H1 (cell line): Measurements from ENCODE around the gene NTN1. TPM values are rescaled to one million over a fixed set of nuclear protein-coding genes. Genes with fewer than 3 reads are reported as not detected.

Experiments used
- CTCF ChIA-PET: fragments of 300-600 bp; sonication (Branson Sonifier 250); formaldehyde crosslinking; loops from one replicate; lab custom pipeline; 2021; ENCODE audit not compliant: partially characterized antibody; lab: Charles Lee
- POLR2A ChIA-PET: fragments of 300-600 bp; sonication (Branson Sonifier 250); formaldehyde crosslinking; loops from one replicate; lab custom pipeline; 2021; ENCODE audit warnings: inconsistent platforms; ENCODE audit not compliant: partially characterized antibody; lab: Charles Lee
- DNase-seq, 2 experiments: peaks; one replicate each; pipeline versions ENCODE4 v3.0.0 to v3.0.0-alpha.2; 2010 to 2022; ENCODE audit warnings: low spot score in 2 of 2, low read depth in 1 of 2, mixed read lengths in 1 of 2
- FAIRE-seq: peaks from 2 replicates; lab custom pipeline; 2011; peaks lifted over from hg19 to GRCh38; lab: Jason Lieb, UNC
- H2AFZ ChIP-seq: 2 replicates; pipeline ENCODE4 v1.8.1; 2012; ENCODE audit warnings: low read length, inconsistent platforms
- H2AK5ac ChIP-seq: 2 replicates; pipeline ENCODE4 v1.6.1; 2013; ENCODE audit warnings: low read depth, low read length
- H2BK120ac ChIP-seq: replicated peaks from 2 replicates; pipeline ENCODE3; 2013; ENCODE audit warnings: low read depth, low read length, inconsistent platforms
- H2BK12ac ChIP-seq: 2 replicates; pipeline ENCODE4 v1.6.1; 2013; ENCODE audit warnings: low read depth, low read length
- H2BK15ac ChIP-seq: 2 replicates; pipeline ENCODE4 v1.6.1; 2013; ENCODE audit warnings: low read length
- H2BK20ac ChIP-seq: 2 replicates; pipeline ENCODE4 v1.6.1; 2013; ENCODE audit warnings: low read length
- H2BK5ac ChIP-seq: 2 replicates; pipeline ENCODE4 v1.6.1; 2013; ENCODE audit warnings: low read depth, low read length
- H3K14ac ChIP-seq: 2 replicates; pipeline ENCODE4 v1.6.1; 2013; ENCODE audit warnings: inconsistent platforms; ENCODE audit not compliant: insufficient read length
- H3K18ac ChIP-seq: 2 replicates; pipeline ENCODE4 v1.6.1; 2013; ENCODE audit warnings: low read length; ENCODE audit errors: extremely low read depth
- H3K23ac ChIP-seq: 2 replicates; pipeline ENCODE4 v1.6.1; 2013; ENCODE audit warnings: inconsistent platforms; ENCODE audit not compliant: insufficient read length
- H3K23me2 ChIP-seq: 2 replicates; pipeline ENCODE4 v1.6.1; 2013; ENCODE audit warnings: low read depth, low read length
- H3K27ac ChIP-seq: 2 replicates; pipeline ENCODE4 v1.6.1; 2011; ENCODE audit warnings: low read depth, low read length, inconsistent platforms
- H3K27me3 ChIP-seq, 4 experiments: replicated peaks in 1 of 4; 1 replicate in 1 of 4; 2 replicates in 3 of 4; pipeline versions ENCODE4 v1.6.1 to v1.8.1; 2011 to 2013; ENCODE audit warnings: low read length in 3 of 4, mild to moderate bottlenecking in 3 of 4, inconsistent platforms in 2 of 4, mixed read lengths in 2 of 4, moderate library complexity in 1 of 4; ENCODE audit not compliant: control insufficient read depth in 3 of 4, insufficient read depth in 3 of 4; ENCODE audit errors: extremely low read depth in 1 of 4
- H3K36me3 ChIP-seq, 4 experiments: 2 replicates each; pipeline versions ENCODE4 v1.6.1 to v1.8.1; 2011 to 2013; ENCODE audit warnings: mild to moderate bottlenecking in 4 of 4, low read length in 3 of 4, moderate library complexity in 2 of 4, control low read depth in 1 of 4, inconsistent platforms in 1 of 4; ENCODE audit not compliant: insufficient read depth in 4 of 4, control insufficient read depth in 2 of 4
- H3K4ac ChIP-seq: replicated peaks from 2 replicates; pipeline ENCODE3; 2013; ENCODE audit warnings: low read length, low read depth, mixed read lengths, inconsistent platforms; ENCODE audit not compliant: insufficient read length
- H3K4me1 ChIP-seq, 4 experiments: replicated peaks in 1 of 4; 1 replicate in 1 of 4; 2 replicates in 3 of 4; pipeline versions ENCODE4 v1.6.1 to v1.8.1; 2011 to 2013; ENCODE audit warnings: low read length in 3 of 4, inconsistent platforms in 2 of 4, mixed read lengths in 1 of 4; ENCODE audit not compliant: insufficient read depth in 4 of 4, control insufficient read depth in 3 of 4
- H3K4me2 ChIP-seq, 2 experiments: 2 replicates each; pipeline versions ENCODE4 v1.6.1 to v1.8.1; 2011 to 2013; ENCODE audit warnings: low read depth in 2 of 2, low read length in 2 of 2, control low read depth in 1 of 2, inconsistent platforms in 1 of 2, mild to moderate bottlenecking in 1 of 2; ENCODE audit not compliant: insufficient read depth in 1 of 2
- H3K4me3 ChIP-seq, 4 experiments: fragments of 200-600, 300-600 bp in 1 of 4; sonication (generic), shearing (Covaris generic), sonication (Bioruptor Twin) in 1 of 4; 2 replicates each; pipeline versions ENCODE4 v1.5.1 to v1.8.1; 2011 to 2016; ENCODE audit warnings: low read length in 4 of 4, low read depth in 3 of 4, control low read depth in 2 of 4, inconsistent platforms in 2 of 4, mild to moderate bottlenecking in 2 of 4, mixed read lengths in 1 of 4, moderate library complexity in 1 of 4; ENCODE audit not compliant: insufficient read depth in 2 of 4; ENCODE audit errors: extremely low read depth in 1 of 4
- H3K56ac ChIP-seq: replicated peaks from 2 replicates; pipeline ENCODE3; 2013; ENCODE audit warnings: low read depth, mild to moderate bottlenecking, mixed read lengths, low read length, inconsistent platforms; ENCODE audit not compliant: insufficient read length
- H3K79me1 ChIP-seq: 2 replicates; pipeline ENCODE4 v1.6.1; 2013; ENCODE audit warnings: low read depth, low read length, control low read depth
- H3K79me2 ChIP-seq, 2 experiments: 2 replicates each; pipeline versions ENCODE4 v1.6.1 to v1.8.1; 2012 to 2013; ENCODE audit warnings: low read length in 2 of 2, mild to moderate bottlenecking in 2 of 2, inconsistent platforms in 1 of 2; ENCODE audit not compliant: insufficient read depth in 2 of 2, control insufficient read depth in 1 of 2
- H3K9ac ChIP-seq, 4 experiments: replicated peaks in 1 of 4; 1 replicate in 1 of 4; 2 replicates in 3 of 4; pipeline versions ENCODE4 v1.6.1 to v1.8.1; 2011 to 2013; ENCODE audit warnings: low read depth in 3 of 4, low read length in 3 of 4, control low read depth in 2 of 4, mild to moderate bottlenecking in 2 of 4, moderate library complexity in 2 of 4, inconsistent platforms in 1 of 4; ENCODE audit errors: extremely low read depth in 1 of 4
- H3K9me3 ChIP-seq, 2 experiments: 2 replicates each; pipeline versions ENCODE4 v1.6.1 to v1.8.1; 2012 to 2013; ENCODE audit warnings: mild to moderate bottlenecking in 2 of 2, moderate library complexity in 2 of 2, control low read depth in 1 of 2, inconsistent platforms in 1 of 2, low read depth in 1 of 2, low read length in 1 of 2, mixed read lengths in 1 of 2; ENCODE audit not compliant: insufficient read depth in 2 of 2
- H4K20me1 ChIP-seq, 2 experiments: replicated peaks in 1 of 2; 2 replicates each; pipeline versions ENCODE3 to v1.8.1; 2011 to 2013; ENCODE audit warnings: inconsistent platforms in 2 of 2, low read length in 2 of 2, mild to moderate bottlenecking in 1 of 2; ENCODE audit not compliant: insufficient read depth in 2 of 2, control insufficient read depth in 1 of 2
- H4K5ac ChIP-seq: 2 replicates; pipeline ENCODE4 v1.6.1; 2013; ENCODE audit warnings: low read length, low read depth, mixed read lengths, inconsistent platforms; ENCODE audit not compliant: insufficient read length
- H4K8ac ChIP-seq: 2 replicates; pipeline ENCODE4 v1.8.0; 2013; ENCODE audit warnings: mild to moderate bottlenecking, moderate library complexity, low read length, inconsistent platforms; ENCODE audit not compliant: insufficient read depth; ENCODE audit errors: extremely low read depth
- H4K91ac ChIP-seq: replicated peaks from 2 replicates; pipeline ENCODE3; 2013; ENCODE audit warnings: low read length, mixed read lengths, inconsistent platforms; ENCODE audit not compliant: insufficient read length
- CEBPB ChIP-seq: IDR thresholded peaks from 2 replicates; pipeline ENCODE4 v1.6.1; 2012; ENCODE audit warnings: low read depth, low read length
- GTF2F1 ChIP-seq: IDR thresholded peaks from 2 replicates; pipeline ENCODE4 v1.6.1; 2012; ENCODE audit warnings: low read depth, low read length, improper control_type of control experiment, borderline replicate concordance
- JUND ChIP-seq: IDR thresholded peaks from 2 replicates; pipeline ENCODE4 v1.6.1; 2011; ENCODE audit warnings: mild to moderate bottlenecking, improper control_type of control experiment, low read length
- POLR2A ChIP-seq, 2 experiments: IDR thresholded peaks; 1 replicate in 1 of 2; 2 replicates in 1 of 2; pipeline ENCODE4 v1.6.1; 2011; ENCODE audit warnings: low read depth in 2 of 2, low read length in 2 of 2, mild to moderate bottlenecking in 2 of 2; ENCODE audit errors: control extremely low read depth in 1 of 2
- POU5F1 ChIP-seq: IDR thresholded peaks from 2 replicates; pipeline ENCODE4 v1.6.1; 2011; ENCODE audit warnings: low read depth, mild to moderate bottlenecking, low read length, moderate library complexity
- RAD21 ChIP-seq, 2 experiments: IDR thresholded peaks in 1 of 2; conservative IDR thresholded peaks in 1 of 2; 2 replicates each; pipeline ENCODE4 v1.6.1; 2011; ENCODE audit warnings: low read depth in 2 of 2, low read length in 2 of 2, improper control_type of control experiment in 1 of 2, inconsistent platforms in 1 of 2, mild to moderate bottlenecking in 1 of 2, moderate library complexity in 1 of 2
- SIN3A ChIP-seq, 2 experiments: IDR thresholded peaks in 1 of 2; conservative IDR thresholded peaks in 1 of 2; 2 replicates each; pipeline ENCODE4 v1.6.1; 2011 to 2012; ENCODE audit warnings: low read length in 2 of 2, improper control_type of control experiment in 1 of 2, low read depth in 1 of 2, mild to moderate bottlenecking in 1 of 2
- SIX5 ChIP-seq: IDR thresholded peaks from 2 replicates; pipeline ENCODE4 v1.6.1; 2011; ENCODE audit warnings: mild to moderate bottlenecking, low read depth, low read length
- SP1 ChIP-seq: IDR thresholded peaks from 2 replicates; pipeline ENCODE4 v1.6.1; 2011; ENCODE audit warnings: low read depth, low read length
- SP2 ChIP-seq: IDR thresholded peaks from 2 replicates; pipeline ENCODE4 v1.6.1; 2012; ENCODE audit warnings: mild to moderate bottlenecking, low read length, inconsistent platforms
- TEAD4 ChIP-seq: IDR thresholded peaks from 2 replicates; pipeline ENCODE4 v1.6.1; 2012; ENCODE audit warnings: low read depth, low read length, inconsistent platforms, mixed read lengths
- WGBS, 2 experiments: shearing (Covaris generic) in 1 of 2; methylation state at CpG; one replicate each; pipeline versions ENCODE4 v1.1.6 to v1.1.7; 2013 to 2015; ENCODE audit warnings: low lambda C conversion rate in 2 of 2, mixed read lengths in 2 of 2, inconsistent platforms in 1 of 2, low coverage in 1 of 2, missing lambda C conversion rate in 1 of 2; ENCODE audit not compliant: insufficient replicate concordance in 2 of 2, insufficient coverage in 1 of 2, insufficient read length in 1 of 2; ENCODE audit errors: extremely low coverage in 1 of 2, missing lambda C conversion rate in 1 of 2; 5-methylcytosine and 5-hydroxymethylcytosine counted together
- polyA plus RNA-seq, 7 experiments: library from polyadenylated mRNA; depleted of rRNA in 3 of 7; stranded (reverse) in 5 of 7; unstranded in 2 of 7; fragments of >200 nt in 5 of 7; fragments of 200-250 nt in 2 of 7; gene quantifications; 1 replicate in 5 of 7; 2 replicates in 1 of 7; 4 replicates in 1 of 7; pipeline versions ENCODE4 v1.2.1 to v1.2.3, GENCODE V29; 2011 to 2013; ENCODE audit warnings: missing spikeins in 2 of 7, mixed read lengths in 2 of 7
- total RNA-seq: library from RNA; stranded (reverse); fragmentation: NEBNext Ultra II Directional; extraction: Animal tissue kit (Norgen Biotek cat#: 25700); gene quantifications from 2 replicates; pipeline ENCODE4 v1.2.1, GENCODE V29; 2021

NTN1 gene
- total and polyA plus RNA-seq, 2 of the 8 experiments (the other 6 are each of a cell fraction or from before 2014, with no cell fraction given): 2.0 to 2.3 TPM

DNA sequence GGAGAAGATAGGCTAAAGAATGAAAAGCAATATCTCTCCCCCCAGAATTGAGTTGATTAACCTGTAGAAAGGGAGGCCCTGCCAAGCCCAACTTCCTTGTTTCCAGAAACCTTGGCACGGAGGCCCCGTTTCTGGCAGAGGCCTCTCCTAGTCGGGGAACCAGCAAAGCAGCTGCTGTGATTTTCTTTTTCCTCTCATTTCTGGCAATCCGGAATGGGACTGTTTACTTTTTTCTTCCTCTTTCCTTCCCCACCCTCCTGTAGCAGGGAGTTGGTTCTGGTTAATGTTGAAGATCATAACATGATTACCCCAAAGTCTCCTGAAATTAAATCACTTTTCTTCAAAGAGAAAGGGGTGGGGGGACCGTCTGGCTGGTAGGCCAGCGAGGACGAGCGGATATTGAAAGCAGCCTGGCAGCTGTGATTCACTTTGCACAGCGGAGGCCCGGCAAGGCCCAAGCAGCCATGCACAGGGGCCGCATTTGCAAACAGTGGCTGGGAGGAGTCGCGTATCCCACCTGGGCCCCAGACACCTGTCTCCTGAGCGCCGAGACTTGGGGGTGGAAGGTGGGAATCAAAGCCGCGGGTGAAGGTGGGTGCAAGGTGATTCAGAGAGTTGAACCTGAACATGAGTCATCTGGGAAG lies 51.5 kb downstream of the NTN1 start:
- Histone ChIP-seq H3K27me3 (no peaks in the 10 kb centered on the region), H3K79me2 (no peaks in the 10 kb centered on the region), H4K20me1 (no peaks in the 10 kb centered on the region), H3K79me1 (no peaks in the 10 kb centered on the region), H4K91ac (no peak overlapping the region), H3K9me3 (no peaks in the 10 kb centered on the region), H3K18ac (no peak overlapping the region), H3K23ac (no peak overlapping the region), H3K4me2 (no peak overlapping the region), H3K4me1 (no peaks in the 10 kb centered on the region; a peak in 1 of 7 replicates), H3K9ac (no peak overlapping the region), H3K56ac (no peak overlapping the region), H3K23me2 (no peaks in the 10 kb centered on the region; the same call in 1 of the 2 replicates), H4K5ac (no peak overlapping the region), H2AK5ac (no peak overlapping the region), H4K8ac (no peak overlapping the region), H2BK5ac (no peak overlapping the region), H3K4ac (no peak overlapping the region), H2BK12ac (no peak overlapping the region), H2BK20ac (no peak overlapping the region), H3K27ac (no peak overlapping the region), H2AFZ (no peak overlapping the region), H2BK120ac (no peak overlapping the region), H3K14ac (no peak overlapping the region), H2BK15ac (no peak overlapping the region), H3K36me3 (no peaks in the 10 kb centered on the region), H3K4me3 (no peak overlapping the region)
- TF ChIP-seq CEBPB: no peak
- TF ChIP-seq GTF2F1: no peak
- no peak for TF ChIP-seq SIN3A (conservative IDR thresholded peaks at IDR 0.05 in 1 of 2, IDR thresholded peaks at IDR 0.05 in 1 of 2; ENCODE audit: low read depth in 1 of 2, low read length in 2 of 2)
- TF ChIP-seq SP1: no peak
- no peak for TF ChIP-seq POLR2A (IDR thresholded peaks at IDR 0.05; ENCODE audit: control extremely low read depth in 1 of 2, low read depth in 2 of 2, low read length in 2 of 2)
- TF ChIP-seq RAD21 (IDR thresholded peaks at IDR 0.05 in 1 of 2, conservative IDR thresholded peaks at IDR 0.05 in 1 of 2; ENCODE audit: low read depth in 2 of 2, low read length in 2 of 2): no peak
- no peak for TF ChIP-seq TEAD4
- TF ChIP-seq SP2: no peak
- no peak for TF ChIP-seq JUND
- no peak for TF ChIP-seq POU5F1
- no peak for TF ChIP-seq SIX5
- CTCF ChIA-PET: no interaction called here
- DNase-seq: no peak
- POLR2A ChIA-PET: no interaction called here
- FAIRE-seq: no peak
- 87% methylated on average over 17 of the region's 17 CpGs; no CpG with 5 or more reads in 1 of the 2 experiments for WGBS, 2 experiments
